HuH-7 (cell line): ENCODE results near the gene SBNO2.

Experiments
- DNase-seq: peaks from one replicate; pipeline ENCODE4 v3.0.0; 2011; ENCODE audit warnings: low spot score

The SBNO2 gene

DNA sequence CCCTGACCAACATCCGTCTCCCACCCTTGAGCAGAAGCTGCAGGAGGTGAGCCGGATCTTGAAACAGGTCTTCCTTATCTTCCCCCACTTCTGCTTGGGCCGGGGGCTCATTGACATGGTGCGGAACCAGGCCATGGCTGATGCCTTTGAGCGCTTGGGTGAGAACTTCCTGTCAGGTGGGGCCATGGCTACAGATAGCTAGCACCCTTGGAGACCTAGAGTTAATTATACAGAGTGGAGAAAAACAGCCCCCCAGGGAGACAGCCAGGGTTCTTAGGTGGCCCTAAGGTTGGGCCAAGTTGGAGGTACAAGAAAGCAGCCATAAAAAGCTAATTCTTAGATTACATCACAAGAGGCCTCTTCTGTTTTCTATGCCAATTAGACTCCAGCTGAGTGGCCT is 116.0 kb downstream of the SBNO2 start:
- no peak for DNase-seq
